8988T (cell line): ENCODE results near the gene SPATA25.
"Not testable (repeated sequence)": the region's sequence is repeated elsewhere in the genome, so short reads cannot be mapped to it uniquely, and the experiment has no call there.

Source experiments
- DNase-seq: peaks from one replicate; pipeline ENCODE4 v3.0.0; 2011

SPATA25 gene

DNA sequence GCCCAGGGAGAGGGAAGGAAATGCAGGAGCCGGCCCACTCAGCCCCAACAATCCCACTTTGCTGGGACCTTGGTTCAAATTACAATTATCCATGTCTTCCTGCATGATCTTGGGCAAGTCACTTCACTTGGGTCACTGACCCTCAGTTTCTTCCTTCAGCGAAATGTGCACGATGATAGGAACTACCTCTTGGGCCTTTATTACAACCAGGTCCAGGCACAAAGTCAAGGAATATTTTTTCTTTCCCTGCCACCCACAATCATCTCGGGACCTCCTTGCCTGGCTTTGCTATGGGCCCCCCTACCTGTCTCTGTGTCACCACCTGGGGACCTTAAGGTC lies 24.9 kb upstream of the SPATA25 start:
- no peak for DNase-seq

DNA sequence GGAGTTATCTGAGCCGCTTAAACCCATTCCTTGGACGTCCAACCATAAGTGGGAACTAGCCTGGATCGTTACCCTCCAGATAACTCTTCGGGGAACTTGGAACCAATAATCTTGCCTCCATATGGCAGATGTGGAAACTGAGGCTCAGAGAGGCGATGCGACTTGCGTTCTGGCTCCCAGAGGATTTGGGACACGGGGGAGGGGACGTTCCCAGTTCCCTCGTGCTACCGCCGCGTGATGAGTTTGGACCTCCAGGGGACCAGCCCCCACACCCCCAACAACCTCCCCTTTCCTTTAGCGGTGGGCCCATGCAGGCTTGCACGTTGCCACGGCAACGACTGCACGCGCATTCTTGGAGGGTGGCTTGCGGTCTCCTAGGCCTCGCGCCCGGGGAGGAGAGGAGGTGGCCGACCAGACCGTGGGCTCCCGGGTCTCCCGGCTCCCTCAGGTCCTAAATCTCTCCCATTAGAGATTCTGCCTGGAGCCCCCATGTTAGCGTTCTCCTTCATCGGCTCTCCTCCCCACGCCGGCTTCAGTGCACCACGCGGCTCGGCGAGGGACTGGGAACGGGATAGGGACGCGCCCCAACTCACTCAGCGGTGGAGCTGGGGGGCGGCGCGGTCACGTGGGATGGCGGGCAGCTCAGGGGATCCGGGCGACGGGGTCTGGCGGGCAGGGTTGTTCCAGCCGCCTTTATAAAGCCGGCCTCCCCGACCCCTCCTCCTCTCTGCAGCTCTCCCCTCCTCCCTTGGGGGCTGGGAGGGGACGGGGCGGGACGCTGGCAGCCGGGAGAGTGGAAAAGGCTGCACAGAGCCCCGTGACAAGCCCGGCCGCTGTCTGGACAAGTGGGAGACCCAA lies 24.3 kb upstream of the SPATA25 start, which contains the start of gene PLTP:
Gene PLTP (minus strand): TSS at position 670 of the 858 bp plus-strand sequence. CDS start 703 bp downstream, outside the sequence.
- no peak for DNase-seq

DNA sequence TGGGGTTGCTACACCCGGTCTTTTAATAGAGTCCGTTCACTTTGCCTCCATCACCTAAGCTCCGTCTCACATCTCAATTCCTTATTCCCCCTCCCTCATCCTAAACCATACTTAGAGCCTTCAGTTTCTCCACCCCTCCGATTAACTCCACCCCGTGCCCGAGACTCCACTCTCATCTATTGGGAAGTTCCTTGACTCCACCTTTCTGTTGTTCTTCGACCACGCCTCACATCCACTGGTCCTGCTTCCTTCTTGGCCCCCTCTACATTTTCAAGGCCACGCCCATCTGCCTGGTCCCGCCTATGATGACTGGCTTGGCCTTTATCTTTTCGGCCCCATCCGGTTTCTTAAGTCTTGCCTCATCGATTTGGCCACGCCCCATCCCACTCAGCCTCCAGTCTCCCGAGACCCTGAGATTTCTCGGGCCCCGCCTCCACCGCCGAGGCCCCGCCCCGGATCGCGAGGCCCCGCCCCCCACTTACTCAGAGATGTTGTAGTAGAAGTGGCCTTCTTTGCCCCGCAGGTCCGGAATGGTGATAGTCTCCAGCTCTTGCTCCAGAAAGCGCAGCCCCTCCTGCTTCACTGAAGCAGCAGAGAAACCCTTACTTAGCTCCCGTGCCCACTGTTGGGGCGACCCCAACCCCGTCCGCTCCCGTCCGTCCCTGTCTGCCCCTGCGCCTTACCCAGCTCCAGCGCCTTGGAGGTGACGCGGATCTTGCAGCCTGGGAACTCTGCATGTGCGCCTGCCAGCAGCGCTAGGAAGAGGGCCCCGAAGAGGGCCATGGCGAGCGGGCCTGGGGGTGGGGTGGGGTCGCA lies 23.5 kb upstream of the SPATA25 start:
- DNase-seq: peak; percentile 81

DNA sequence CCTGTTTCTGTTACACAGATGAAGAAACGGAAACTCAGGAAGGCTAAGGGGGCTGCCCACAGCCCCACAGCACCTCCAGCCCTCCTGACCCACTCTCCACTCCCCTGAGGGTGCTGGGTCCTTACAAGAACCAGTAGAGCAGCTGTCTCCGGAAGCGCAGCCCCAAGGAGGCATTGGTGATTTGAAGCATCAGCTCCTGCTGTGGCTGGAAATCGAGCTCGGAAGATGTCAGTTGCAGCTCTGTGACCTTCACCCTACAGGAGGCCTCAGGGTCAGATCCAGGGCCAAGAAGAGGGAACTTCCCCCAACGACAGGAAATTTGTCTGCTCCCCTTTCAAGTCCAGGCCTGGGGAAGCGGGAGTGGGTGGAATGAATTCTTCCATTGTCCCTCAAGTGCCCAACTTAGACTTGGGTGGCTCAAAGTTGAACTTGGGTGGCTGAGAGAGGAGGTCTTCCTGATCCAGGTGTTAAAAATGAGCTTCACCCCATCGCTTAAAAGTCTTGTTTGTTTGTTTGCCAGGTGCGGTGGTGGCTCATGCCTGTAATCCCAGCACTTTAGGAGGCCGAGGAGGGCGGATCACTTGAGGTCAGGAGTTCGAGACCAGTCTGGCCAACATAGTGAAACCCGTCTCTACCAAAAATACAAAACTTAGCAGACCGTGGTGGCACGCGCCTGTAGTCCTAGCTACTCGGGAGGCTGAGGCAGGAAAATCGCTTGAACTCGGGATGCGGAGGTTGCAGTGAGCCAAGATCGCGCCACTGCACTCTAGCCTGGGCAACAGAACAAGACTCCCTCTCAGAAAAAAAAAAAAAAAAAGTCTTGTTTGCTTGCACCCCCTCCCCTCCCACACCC lies 22.6 kb upstream of the SPATA25 start:
- no peak for DNase-seq

DNA sequence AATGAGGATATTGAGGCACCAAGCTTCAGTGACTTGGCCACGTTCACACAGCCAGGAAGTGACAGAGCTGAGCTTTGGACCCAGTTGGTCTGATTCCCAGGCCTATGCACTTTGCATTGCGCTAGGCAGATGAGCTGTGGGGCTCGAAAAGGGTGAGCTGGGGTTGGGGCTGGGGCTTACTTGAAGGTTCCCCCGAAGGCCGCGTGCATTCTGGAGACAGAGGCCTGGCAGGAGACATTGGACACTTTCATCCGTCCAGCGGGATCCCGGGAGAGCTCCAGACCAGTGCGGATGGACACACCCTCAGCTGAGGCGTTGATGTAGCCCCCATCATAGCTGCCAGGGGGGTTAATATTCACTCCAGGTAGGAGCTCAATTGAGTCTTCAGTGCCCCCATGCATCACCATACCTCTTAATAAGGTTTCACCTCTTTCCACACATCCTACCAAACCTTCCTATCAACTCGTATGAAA lies 21.9 kb upstream of the SPATA25 start:
- no peak for DNase-seq

DNA sequence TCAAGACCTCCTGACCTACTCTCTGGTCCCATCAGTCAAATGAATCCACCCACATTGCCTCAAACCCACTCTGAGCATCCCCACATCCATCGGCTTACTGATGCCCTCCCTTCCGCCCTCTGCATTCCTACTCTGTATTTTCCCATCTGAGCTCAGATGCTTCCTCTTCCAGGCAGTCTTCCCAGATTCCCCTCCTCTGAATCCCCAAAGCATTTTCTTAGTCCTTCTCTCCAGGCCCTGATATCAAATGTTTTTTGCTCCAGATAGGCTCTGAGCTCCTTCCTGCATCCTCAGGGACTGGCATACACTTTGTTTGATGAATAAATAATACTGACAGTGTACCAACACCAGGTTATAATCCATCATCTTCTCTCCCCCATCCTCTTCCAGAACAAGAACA lies 20.7 kb upstream of the SPATA25 start:
- DNase-seq: no peak

DNA sequence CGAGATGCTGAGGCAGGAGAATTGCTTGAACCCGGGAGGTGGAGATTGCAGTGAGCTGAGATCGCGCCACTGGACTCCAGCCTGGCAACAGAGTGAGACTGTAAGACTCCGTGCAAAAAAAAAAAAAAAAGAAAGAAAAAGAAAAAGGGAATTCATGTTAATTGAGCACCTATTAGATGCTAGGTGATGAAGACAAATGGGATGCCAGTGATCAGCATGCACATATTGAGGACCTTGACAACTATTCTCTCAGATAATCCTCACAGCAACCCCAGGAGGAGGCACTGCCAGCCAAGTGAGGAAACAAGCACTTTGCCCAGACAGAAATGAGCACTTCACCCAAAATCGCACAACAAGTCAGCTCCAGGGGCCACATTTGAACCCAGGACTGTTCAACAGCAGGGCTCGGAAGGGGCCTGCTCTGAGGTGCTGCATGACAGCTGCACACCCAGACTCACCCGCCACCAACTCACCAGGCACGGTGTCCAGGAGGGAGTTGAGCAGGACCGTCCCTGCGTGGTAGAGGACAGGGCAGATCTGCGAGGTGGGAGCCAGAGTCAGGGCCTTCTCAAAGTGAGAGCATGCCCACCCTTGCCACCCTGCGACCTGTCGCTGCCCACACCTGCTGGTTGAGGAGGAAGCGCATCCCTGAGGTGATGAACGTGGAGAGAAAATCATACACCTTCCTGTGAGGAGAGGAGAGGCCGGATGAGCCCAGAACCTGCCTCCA lies 20.0 kb upstream of the SPATA25 start:
- no peak for DNase-seq

DNA sequence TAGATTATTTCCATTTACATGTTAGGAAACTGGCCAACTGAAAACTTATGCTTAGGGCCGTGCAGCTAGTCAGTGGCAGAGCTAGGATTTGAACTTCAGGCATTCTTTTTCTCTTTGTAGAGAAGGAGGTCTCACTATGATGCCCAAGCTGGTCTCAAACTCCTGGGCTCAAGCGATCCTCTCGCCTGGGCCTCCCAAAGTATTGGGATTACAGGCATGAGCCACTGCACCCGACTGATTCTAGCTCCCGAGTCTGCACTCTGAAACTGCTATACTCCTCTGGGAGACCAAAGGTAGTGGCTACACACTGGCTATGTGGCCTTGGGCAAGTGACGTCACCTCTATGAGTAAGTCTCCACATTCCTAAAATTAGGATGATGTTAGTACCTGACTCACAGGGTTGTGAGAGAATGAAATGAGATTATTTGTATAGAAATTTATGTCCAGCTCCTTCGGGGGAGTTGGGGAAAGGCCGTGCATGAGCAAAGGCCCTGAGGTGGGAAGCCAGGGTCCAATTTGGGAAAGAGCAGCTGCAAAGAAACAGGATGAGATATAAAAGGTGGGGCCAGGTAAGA lies 18.2 kb upstream of the SPATA25 start:
- no peak for DNase-seq

DNA sequence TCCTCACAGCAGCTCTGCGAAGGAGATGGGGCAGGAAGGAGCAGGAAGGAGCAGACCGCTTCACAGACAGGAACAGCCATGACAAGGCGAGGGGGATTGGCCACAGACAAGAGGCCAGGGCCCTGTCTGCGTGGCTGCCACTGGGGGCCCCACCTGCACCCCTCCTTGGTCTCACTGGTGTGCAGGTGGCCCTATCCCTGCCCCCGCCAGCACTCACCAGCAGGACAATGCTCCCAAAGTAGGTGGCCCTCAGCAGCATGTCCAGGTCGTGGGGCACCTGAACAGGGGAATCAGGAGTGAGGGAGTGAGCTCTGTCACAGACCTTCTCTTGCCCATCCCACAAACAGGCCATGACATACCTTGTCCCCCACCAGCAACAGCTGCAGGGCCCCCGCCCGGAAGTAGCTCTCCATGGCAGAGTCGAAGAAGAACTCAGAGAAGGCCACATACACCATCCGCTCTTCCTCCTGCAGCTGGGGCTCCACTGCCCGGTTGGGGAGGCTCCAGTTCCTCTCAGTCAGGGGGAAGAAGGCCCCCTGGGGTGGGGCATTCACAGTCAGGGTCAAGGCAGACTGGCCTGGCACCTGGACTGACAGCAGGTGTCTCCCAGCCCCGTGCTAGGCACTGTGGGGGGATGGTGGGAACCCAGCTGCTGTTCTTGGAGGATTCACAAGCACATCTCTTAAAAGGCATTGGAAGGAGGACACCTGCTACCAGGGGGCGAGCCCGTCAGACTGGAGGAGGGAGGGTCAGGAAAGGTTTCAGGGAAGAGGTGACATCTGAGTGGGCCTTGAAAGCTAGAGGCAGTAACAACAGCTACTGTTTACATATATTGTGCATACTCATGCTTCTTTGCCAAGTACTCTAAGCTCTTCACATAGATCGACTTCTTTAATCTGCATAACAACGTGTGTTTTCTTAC lies 17.4 kb upstream of the SPATA25 start:
- no peak for DNase-seq

DNA sequence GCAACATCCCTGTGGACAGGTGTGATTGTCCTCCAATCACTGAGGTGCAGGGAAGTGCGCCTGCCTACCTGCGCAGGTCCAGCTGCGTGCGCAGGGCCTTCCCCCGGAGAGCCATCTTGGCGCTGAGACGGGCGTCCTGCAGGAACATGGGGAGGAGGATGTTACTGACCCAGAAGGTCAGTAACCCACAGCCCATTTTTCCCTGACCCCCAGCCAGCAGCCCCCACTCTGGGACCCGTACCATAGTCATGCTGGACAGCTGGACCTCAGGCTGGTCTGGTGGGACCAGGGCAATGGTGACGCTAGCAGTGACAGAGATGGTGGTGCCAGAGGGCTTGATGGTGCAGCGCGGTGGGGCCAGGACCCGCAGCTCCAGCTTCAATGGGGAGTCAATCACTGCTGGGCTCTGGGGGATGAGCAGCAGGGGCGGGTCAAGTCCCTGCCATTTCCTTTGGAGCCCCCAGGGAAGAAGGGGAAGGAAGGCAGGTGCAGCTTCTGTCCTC lies 14.8 kb upstream of the SPATA25 start:
- no peak for DNase-seq

DNA sequence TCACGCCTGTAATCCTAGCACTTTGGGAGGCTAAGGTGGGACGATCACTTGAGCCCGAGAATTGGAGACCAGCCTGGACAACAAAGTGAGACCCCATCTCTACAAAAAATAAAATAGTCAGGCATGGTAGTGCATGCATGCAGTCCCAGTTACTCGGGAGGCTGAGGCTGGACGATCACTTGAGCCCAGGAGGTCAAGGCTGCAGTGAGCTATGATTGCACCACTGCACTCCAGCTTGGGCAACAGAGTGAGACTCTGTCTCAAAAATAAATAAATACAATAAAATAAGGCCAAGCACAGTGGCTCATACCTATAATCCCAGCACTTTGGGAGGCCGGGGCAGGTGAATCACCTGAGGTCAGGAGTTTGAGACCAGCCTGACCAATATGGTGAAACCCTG lies 13.9 kb upstream of the SPATA25 start:
- DNase-seq: not testable (repeated sequence)

DNA sequence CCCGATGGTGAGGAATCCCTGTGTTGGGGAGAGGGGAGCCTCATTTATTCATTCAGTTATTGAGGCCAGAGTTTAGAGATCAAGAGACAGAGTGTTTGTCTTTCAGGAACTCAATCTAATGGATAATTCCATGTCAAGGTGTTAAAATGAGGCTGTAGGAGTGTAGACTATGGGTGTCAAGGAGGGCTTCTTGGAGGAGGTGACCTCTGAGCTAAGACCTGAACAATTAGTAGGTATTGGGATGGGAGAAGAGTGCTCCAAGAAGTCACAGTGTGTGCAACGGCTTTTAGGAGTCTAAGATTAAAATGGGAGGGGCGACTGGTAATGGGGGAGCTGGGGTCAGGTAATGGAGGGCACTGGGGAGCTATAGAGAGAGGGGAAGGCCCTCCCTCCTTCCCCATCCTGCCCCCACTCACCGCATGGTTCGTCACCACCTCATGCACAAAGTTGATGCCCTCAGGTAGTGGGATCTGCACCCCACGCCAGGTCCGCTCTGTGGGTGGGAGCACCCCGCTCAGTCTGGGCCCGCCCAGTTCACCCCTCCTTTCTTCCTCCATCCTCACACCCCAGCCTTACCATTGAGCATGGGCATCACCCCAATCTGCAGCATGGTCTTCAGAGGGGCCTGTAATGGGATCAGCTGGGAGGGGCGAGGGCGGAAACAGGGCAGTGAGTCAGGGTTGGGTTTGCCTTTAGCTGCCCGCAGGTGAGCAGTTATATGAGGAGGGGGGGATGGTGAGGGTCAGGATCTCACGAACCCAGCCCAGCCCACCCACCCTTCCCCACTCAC lies 11.8 kb upstream of the SPATA25 start:
- DNase-seq: no peak

DNA sequence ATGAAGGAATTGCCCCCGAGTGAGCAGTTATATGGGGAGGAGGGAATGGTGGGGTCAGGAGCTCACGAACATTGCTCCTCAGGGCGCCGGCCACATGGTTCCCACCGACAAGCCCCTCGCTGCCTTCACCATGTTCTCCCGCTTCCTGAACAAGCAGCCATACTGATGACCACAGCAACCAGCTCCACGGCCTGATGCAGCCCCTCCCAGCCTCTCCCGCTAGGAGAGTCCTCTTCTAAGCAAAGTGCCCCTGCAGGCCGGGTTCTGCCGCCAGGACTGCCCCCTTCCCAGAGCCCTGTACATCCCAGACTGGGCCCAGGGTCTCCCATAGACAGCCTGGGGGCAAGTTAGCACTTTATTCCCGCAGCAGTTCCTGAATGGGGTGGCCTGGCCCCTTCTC lies 10.9 kb upstream of the SPATA25 start:
- no peak for DNase-seq

DNA sequence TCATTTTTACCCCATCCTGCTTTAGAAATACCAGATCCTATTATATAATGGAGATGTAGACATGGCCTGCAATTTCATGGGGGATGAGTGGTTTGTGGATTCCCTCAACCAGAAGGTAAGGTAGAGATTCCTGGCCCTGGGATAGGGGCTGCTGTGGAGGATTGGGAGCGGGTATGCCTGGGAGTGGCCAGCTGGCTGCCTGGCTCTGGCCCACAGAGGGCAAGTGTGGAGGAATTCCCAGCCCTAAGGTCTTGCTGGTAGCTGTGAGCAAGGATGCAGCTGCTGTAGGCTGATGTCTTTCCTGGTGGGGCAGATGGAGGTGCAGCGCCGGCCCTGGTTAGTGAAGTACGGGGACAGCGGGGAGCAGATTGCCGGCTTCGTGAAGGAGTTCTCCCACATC lies 10.3 kb upstream of the SPATA25 start:
- no peak for DNase-seq

DNA sequence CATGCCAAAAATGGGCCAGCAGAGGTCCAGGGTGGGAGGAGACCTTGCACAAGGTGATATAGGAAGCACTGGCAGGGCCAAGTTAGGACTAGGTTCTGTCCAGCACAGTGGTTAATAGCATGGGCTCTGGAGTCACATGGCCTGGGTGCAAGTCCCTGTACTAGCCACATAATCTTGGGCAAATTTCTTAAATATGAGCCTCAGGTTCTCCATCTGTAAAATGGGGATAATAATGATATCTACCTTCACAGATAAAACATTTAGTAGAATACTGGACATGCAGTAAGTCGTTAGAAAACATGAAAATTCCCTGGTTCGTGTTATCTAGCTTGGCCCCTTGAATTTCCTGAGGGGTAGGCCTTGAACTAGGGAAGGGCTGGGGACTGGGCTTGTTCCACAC lies 9.9 kb upstream of the SPATA25 start:
- DNase-seq: no peak

DNA sequence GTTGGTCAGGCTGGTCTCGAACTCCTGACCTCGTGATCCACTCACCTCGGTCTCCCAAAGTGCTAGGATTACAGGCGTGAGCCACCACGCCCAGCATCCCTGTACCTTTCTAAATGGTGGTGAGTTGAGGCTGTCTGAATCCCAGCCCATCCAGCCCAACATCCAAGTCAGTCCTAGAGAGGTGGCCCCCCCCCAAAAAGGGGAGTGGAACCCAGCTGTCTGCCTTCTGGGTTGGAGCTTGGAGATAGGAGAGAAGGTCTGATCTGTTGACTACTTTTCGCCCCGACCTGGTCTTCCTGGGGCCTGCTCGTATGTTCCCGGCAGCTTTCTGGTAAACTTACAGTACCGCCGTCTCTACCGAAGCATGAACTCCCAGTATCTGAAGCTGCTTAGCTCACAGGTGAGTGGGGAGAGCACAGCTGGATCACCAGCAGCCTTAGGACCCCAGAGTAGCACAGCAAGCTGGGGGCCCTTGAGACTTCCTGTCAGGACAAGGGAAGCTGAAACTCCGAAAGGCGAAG lies 9.3 kb upstream of the SPATA25 start:
- no peak for DNase-seq

DNA sequence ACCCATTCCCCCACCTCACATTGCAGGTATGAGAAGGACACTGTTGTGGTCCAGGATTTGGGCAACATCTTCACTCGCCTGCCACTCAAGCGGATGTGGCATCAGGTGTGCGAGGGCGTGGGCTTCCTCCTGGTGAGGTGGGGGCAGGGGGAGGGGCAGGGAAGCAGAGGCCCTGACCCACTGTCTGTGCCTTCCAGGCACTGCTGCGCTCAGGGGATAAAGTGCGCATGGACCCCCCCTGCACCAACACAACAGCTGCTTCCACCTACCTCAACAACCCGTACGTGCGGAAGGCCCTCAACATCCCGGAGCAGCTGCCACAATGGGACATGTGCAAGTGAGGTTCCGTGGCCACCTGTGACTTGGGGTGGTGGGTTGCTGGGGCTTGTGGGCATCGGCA lies 7.4 kb upstream of the SPATA25 start:
- no peak for DNase-seq

DNA sequence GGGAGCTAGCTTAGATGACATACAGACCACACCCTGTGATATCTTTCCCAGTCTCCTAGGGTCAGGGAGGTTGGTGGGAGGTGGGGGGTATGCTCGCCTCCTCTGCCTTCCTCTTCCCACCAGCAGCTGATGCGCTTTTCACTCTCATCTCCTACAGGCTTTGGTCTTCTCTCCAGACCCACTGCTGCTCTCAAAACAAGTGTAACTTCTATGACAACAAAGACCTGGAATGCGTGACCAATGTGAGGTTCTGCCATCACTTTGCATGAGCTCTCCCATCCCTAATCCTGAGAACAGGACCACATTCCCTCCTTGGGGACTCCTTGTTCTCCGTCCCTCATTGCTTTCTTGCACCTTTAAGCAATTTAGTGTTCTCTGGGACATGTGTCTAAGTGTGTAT lies 6.4 kb upstream of the SPATA25 start:
- DNase-seq: no peak

DNA sequence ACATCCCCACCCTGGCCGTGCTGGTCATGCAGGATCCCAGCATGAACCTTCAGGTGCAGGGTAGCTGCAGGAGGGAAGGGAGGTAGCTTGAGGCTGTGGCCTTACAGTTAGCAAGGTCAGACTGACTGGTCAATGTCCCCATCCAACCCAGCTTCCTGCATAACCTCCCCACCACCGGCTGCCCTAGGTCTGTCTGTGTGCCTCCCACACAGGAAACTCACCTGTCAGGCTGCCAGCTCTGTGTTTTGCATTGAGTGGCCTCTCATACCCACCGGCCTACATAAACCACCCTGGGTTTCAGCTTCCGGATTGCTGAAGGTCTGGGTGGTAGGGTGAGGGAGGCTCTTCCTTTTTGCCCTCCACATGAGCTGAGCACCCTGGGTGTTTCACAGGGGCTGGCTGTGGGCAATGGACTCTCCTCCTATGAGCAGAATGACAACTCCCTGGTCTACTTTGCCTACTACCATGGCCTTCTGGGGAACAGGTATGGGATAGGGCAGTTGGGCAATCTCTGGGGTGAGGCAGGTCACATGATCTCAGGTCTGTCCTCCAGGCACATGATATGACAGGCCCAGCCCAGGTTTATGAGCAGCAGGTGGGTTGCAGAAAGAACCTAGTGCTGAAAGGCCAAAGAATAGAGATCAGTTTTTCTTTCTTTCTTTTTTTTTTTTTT lies 5.5 kb upstream of the SPATA25 start:
- DNase-seq: no peak
